Activated T-cell treated with anti-CD3 and anti-CD28 coated beads, Interleukin-2, amount 50 U/mL, for 72 hours (primary cell): ENCODE data around the gene PTPN2. TPM values are rescaled to one million over a fixed set of nuclear protein-coding genes. Genes with fewer than 3 reads are reported as not detected.

Experiments used
- ATAC-seq, 2 donors: fragments of 150-1000 bp; cut with Tn5 transposase; replicated peaks in 1 of 2; 2 replicates each; pipeline ENCODE4 v1.10.0; 2021; ENCODE audit warnings: moderate library complexity in 2 of 2, mild to moderate bottlenecking in 1 of 2
- DNase-seq, 2 donors: peaks; one replicate each; pipeline ENCODE4 v3.0.0; 2021 to 2022; ENCODE audit warnings: mixed read lengths in 1 of 2
- H3K27ac Mint-ChIP-seq: one replicate; pipeline ENCODE4 v1.8.0; 2022; ENCODE audit warnings: mild to moderate bottlenecking, moderate library complexity, mixed read lengths
- H3K27me3 Mint-ChIP-seq: one replicate; pipeline ENCODE4 v1.8.0; 2022; ENCODE audit warnings: low read depth, mixed read lengths
- H3K36me3 Mint-ChIP-seq, 2 donors: one replicate each; pipeline ENCODE4 v1.8.0; 2022; ENCODE audit warnings: mixed read lengths in 2 of 2, mild to moderate bottlenecking in 1 of 2; ENCODE audit not compliant: insufficient read depth in 2 of 2
- H3K4me1 Mint-ChIP-seq: one replicate; pipeline ENCODE4 v1.8.0; 2022; ENCODE audit warnings: low read depth, mixed read lengths
- H3K4me3 Mint-ChIP-seq, 2 donors: one replicate each; pipeline ENCODE4 v1.8.0; 2022; ENCODE audit warnings: mild to moderate bottlenecking in 2 of 2, mixed read lengths in 2 of 2, moderate library complexity in 2 of 2
- H3K9me3 Mint-ChIP-seq, 2 donors: one replicate each; pipeline ENCODE4 v1.8.0; 2022; ENCODE audit warnings: mixed read lengths in 2 of 2
- total RNA-seq, 2 donors: library from RNA; stranded (reverse); gene quantifications; one replicate each; pipeline ENCODE4 v1.2.3, GENCODE V29; 2022

Gene PTPN2
- 10 to 100 TPM; 84.9 to 86.2 TPM for total RNA-seq

GRCh38 chr18:12883684-12884405 is at the start of gene PTPN2:
TSS of gene PTPN2 (minus strand) at chr18:12884237. CDS start at chr18:12884141, 96 bp downstream.
- Mint-ChIP-seq H3K36me3 (peaks cover 1 to 5% of the 10 kb centered on the region in 2 donors), H3K4me1 (peaks cover 55% of the 10 kb centered on the region)

GRCh38 chr18:12933327-12933726 is 49.3 kb upstream of the PTPN2 start:
- Mint-ChIP-seq H3K36me3 (no peaks in the 10 kb centered on the region), H3K27me3 (peaks cover 6% of the 10 kb centered on the region), H3K27ac (no peak overlapping the region), H3K9me3 (no peaks in the 10 kb centered on the region), H3K4me3 (no peak overlapping the region), H3K4me1 (peaks cover 6% of the 10 kb centered on the region)
- DNase-seq (no peak), ATAC-seq (no peak)

More at GRCh38 chr18:12883684-12884405, at the start of gene PTPN2:
- H3K9me3 Mint-ChIP-seq = no peaks in the 10 kb centered on the region
- H3K27me3 Mint-ChIP-seq = no peaks in the 10 kb centered on the region
- H3K4me3 Mint-ChIP-seq = peak within 1 kb of the TSS; percentile 89 to 97
- peak within 1 kb of the TSS; percentile 98 for H3K27ac Mint-ChIP-seq
- peak; percentile 87 to 88 for ATAC-seq
- DNase-seq = peak; percentile 94

DNA sequence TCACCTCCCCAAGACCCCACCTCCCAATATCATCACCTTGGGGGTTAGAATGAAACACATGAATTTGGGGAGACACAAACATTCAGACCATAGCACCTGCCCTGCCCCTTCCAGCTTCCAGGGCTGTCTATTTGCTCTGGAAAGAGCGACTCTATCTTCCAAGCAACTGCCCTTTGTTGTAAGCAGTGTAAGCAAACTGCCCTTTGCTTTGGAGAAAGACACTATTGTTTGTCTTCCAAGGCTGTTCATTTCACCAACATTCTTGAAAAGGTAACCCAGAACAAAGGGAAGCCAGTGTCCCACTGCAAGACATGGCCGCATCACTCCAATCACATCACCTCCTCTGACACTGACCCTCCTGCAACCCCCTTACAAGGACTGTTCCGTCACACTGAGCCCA is 46.9 kb upstream of the PTPN2 start:
- DNase-seq (no peak), ATAC-seq (no peak)
- Mint-ChIP-seq H3K36me3 (no peaks in the 10 kb centered on the region), H3K9me3 (no peaks in the 10 kb centered on the region), H3K4me3 (no peak overlapping the region), H3K27ac (no peak overlapping the region), H3K27me3 (peaks cover 6% of the 10 kb centered on the region), H3K4me1 (peaks cover 6% of the 10 kb centered on the region)

DNA sequence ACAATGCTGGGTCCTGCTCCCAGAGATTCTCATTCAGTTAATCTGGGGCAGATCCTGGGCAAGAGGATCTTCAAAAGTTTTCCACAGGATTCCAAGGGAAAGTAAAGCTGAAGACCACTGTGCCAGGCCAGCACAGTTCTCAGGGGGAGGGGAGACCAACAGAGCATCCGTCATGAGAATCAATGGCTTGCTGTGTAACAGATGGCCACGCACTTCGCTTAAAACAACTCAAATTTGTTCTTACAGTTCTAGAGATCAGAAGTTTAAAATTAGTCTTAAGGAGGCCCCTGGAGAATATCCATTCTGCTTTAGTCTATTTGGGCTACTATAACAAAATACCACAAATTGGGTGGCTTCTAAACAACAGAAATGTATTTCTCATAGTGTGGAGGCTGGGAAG is 46.3 kb upstream of the PTPN2 start:
- ATAC-seq = no peak
- H3K36me3 Mint-ChIP-seq = no peaks in the 10 kb centered on the region
- H3K4me3 Mint-ChIP-seq = no peak overlapping the region
- H3K27ac Mint-ChIP-seq = no peak overlapping the region
- H3K9me3 Mint-ChIP-seq = no peaks in the 10 kb centered on the region
- H3K4me1 Mint-ChIP-seq = peaks cover 6% of the 10 kb centered on the region
- DNase-seq = no peak
- peaks cover 6% of the 10 kb centered on the region for H3K27me3 Mint-ChIP-seq

- Mint-ChIP-seq H3K4me1 (peaks cover 3% of the 10 kb centered on the region), H3K4me3 (no peak overlapping the region), H3K27ac (no peak overlapping the region), H3K36me3 (no peaks in the 10 kb centered on the region), H3K9me3 (no peaks in the 10 kb centered on the region), H3K27me3 (peaks cover 4% of the 10 kb centered on the region)
- DNase-seq (no peak), ATAC-seq (no peak)
Observed at GRCh38 chr18:12929477-12930083, 45.5 kb upstream of the PTPN2 start.

- no peak for DNase-seq
- Mint-ChIP-seq H3K36me3 (no peaks in the 10 kb centered on the region), H3K4me1 (no peaks in the 10 kb centered on the region), H3K4me3 (no peak overlapping the region), H3K27me3 (no peaks in the 10 kb centered on the region), H3K27ac (no peak overlapping the region), H3K9me3 (no peaks in the 10 kb centered on the region)
- ATAC-seq = no peak
Observed at GRCh38 chr18:12928641-12929040, 44.6 kb upstream of the PTPN2 start.

DNA sequence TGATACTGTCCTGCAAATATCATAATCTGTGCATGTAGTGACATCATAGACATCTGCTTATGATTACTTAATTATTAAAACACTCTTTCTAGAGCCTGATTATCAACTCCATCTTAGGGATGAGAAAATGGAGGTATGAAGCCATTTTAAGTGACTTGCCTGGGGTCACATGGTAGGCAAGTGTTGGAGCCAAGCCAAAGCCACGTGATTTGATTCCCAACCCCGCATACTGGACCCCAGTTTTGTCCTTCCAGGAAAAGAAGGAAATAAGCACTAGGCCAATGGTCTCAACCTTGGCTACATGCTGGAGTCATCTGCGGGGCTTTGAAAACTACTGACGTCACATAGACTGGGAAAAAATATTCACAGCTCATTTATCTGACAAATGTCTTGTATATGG is 44.2 kb upstream of the PTPN2 start:
- no peak for DNase-seq
- H3K4me3 Mint-ChIP-seq = no peak overlapping the region
- no peaks in the 10 kb centered on the region for H3K36me3 Mint-ChIP-seq
- no peaks in the 10 kb centered on the region for H3K27me3 Mint-ChIP-seq
- no peaks in the 10 kb centered on the region for H3K4me1 Mint-ChIP-seq
- no peak overlapping the region for H3K27ac Mint-ChIP-seq
- no peak for ATAC-seq
- H3K9me3 Mint-ChIP-seq = no peaks in the 10 kb centered on the region

GRCh38 chr18:12924616-12925015 is 40.6 kb upstream of the PTPN2 start:
- Mint-ChIP-seq H3K4me3 (no peak overlapping the region), H3K36me3 (no peaks in the 10 kb centered on the region)

GRCh38 chr18:12922266-12922665 is 38.2 kb upstream of the PTPN2 start:
- peaks cover 6% of the 10 kb centered on the region for H3K27me3 Mint-ChIP-seq

More at GRCh38 chr18:12924616-12925015, 40.6 kb upstream of the PTPN2 start:
- peaks cover 6% of the 10 kb centered on the region for H3K27me3 Mint-ChIP-seq
- H3K4me1 Mint-ChIP-seq = peaks cover 11% of the 10 kb centered on the region
- DNase-seq = no peak
- no peaks in the 10 kb centered on the region for H3K9me3 Mint-ChIP-seq
- no peak overlapping the region for H3K27ac Mint-ChIP-seq
- ATAC-seq = no peak

DNA sequence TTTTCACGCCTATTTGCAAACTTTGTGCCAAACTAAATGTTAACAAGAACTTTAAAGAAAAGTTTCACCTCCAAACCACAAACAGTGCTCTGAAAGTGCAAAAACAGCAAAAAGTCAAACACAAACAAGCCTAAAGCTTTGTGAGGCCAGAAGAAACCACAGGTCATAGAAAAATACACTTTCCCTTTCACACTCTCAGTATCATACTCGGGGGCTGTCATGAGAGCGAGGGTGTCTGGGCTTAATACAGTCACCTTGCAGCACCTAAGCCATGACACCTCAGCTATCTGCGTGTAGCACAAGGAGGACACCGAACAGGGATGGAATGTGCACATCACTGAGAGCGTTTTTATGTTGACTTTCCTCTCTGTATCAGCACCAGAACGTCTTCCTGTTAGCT is 37.1 kb upstream of the PTPN2 start:
- no peaks in the 10 kb centered on the region for H3K9me3 Mint-ChIP-seq
- peak; percentile 32 to 35 for DNase-seq
- H3K4me3 Mint-ChIP-seq = peak overlapping the region; percentile 36 to 49
- H3K27ac Mint-ChIP-seq = no peak overlapping the region
- H3K4me1 Mint-ChIP-seq = peaks cover 11% of the 10 kb centered on the region
- H3K27me3 Mint-ChIP-seq = peaks cover 6% of the 10 kb centered on the region
- no peaks in the 10 kb centered on the region for H3K36me3 Mint-ChIP-seq
- peak; percentile 97 to 98 for ATAC-seq

More at GRCh38 chr18:12922266-12922665, 38.2 kb upstream of the PTPN2 start:
- Mint-ChIP-seq H3K4me3 (no peak overlapping the region), H3K27ac (no peak overlapping the region), H3K9me3 (no peaks in the 10 kb centered on the region), H3K4me1 (peaks cover 11% of the 10 kb centered on the region), H3K36me3 (no peaks in the 10 kb centered on the region)
- ATAC-seq (no peak), DNase-seq (no peak)

DNA sequence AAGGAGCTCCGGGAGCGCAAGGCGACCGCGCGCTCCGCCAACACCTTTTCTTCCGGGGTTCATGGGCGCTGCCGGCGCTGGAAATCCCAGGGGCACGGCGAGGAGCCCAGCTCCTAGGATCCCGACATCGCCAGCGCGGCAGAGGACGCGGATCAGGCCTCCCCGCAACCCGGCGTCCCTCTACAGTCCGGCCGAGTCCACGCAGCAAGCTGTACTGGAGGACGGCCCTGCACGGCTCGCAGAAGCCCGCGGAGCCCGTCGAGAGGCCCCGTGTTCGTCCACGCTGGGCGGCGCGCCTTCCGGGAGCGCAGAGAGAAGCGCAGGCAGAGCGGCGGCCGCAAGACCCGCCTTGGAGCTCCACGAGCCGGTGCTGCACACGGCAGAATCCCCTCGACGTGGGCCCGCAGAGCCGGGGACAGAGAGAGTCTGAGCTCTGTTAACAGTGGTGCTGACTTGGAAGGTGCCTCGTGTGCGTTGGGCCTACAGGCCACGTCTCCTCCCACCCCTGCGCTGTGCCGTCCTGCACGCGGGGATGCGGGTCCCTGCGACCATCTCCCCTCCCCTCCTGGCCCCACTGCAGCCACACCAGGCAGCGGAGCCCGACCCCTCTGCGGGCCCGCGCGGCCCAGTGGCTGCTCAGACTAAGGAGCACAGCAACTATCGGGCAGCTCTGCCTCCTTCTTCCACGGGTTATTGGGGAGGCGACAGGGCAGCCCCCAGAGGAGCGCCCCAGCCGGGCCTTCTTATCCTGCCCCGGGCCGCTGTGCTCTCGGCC is 28.1 kb upstream of the PTPN2 start:
- peak overlapping the region in 1 of 2 donors; percentile 22 for H3K4me3 Mint-ChIP-seq
- H3K36me3 Mint-ChIP-seq = peaks cover 2 to 13% of the 10 kb centered on the region in 2 donors
- no peak overlapping the region for H3K27ac Mint-ChIP-seq
- H3K27me3 Mint-ChIP-seq = no peaks in the 10 kb centered on the region
- peaks cover 12% of the 10 kb centered on the region for H3K4me1 Mint-ChIP-seq
- DNase-seq (no peak), ATAC-seq (no peak)
- peaks cover 6 to 8% of the 10 kb centered on the region in 2 donors for H3K9me3 Mint-ChIP-seq

GRCh38 chr18:12911025-12911928 is 27.2 kb upstream of the PTPN2 start:
- Mint-ChIP-seq H3K27ac (no peak overlapping the region), H3K4me1 (peaks cover 12% of the 10 kb centered on the region), H3K36me3 (peaks cover 2 to 13% of the 10 kb centered on the region in 2 donors), H3K4me3 (peak overlapping the region; percentile 69 to 74), H3K27me3 (no peaks in the 10 kb centered on the region), H3K9me3 (peaks cover 6 to 8% of the 10 kb centered on the region in 2 donors)
- ATAC-seq (peak; percentile 93 to 97), DNase-seq (peak; percentile 75)
